D341Med (cell line): Measurements from ENCODE around the gene FLAD1.
"Not testable (repeated sequence)": the region's sequence is repeated elsewhere in the genome, so short reads cannot be mapped to it uniquely, and the experiment has no call there.

ENCODE experiments used
- DNase-seq: peaks from one replicate; pipeline ENCODE4 v3.0.0; 2012; ENCODE audit warnings: low spot score

FLAD1 gene

DNA sequence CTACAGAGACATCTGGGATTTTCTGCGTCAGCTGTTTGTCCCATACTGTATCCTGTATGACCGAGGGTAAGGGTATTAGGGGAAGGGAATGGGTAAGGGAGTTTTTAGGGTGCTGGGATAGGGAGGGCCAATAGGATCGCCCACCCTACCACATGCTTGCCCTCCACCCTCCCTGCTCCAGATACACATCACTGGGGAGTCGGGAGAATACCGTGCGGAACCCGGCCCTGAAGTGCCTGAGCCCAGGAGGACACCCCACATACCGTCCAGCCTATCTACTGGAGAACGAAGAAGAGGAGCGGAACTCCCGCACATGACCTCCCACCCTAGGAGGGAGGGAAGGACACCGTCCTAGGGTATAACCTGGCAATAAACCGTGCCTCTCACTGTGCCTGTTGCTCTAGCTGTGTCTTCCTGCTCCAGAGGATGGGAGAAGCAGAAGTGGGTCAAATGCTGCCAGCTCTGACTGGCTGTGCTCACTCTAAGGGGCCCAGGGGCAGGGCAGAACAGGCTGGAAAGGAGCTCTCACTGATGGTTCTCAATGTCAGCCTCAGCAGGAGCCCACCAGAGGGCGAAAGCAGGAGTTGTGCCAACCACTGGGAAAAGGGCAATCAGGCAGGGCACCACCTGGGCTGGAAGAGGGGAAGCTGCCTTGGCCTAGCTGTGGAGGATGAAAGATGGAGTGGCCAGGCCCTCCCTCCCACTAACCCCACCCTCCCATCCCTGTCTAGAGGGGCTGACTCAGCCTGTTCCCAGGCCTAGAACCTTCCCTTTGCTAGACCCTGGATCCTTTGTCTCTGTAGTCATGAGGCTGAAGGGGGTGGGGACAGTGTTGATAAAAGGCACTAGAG lies 9.8 kb downstream of the FLAD1 start:
- DNase-seq, result peak; percentile 67

DNA sequence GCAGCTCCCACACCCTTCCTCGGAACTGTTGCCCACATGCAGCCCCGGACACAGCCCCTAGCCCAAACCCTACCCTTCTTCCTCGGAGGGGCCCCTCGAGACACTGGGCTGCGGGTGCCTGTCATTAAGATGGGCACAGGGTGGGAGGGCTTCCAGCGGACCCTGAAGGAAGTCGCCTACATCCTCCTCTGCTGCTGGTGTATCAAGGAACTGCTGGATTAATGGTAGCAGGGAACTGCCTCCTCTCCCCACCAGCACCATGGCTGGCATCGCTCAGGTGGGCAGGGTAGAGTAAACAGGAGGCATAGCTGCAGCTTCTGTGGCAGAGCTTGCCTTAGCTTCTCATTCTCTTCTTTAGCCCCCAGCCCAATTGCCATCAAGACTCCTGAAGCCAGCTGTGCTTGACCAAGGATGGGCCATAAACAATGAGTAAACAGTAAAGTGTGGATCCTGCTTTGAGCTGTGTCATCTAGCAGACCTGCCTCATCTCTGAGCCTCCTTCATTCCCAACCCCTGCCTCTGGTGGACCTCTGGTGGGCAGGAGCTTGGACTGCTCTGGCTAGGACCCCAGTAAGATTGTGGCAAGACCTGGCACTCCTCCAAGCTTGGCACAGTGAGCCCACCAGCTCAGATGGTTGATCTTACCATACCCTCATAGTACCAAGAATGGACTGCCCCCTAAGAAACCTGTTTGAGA lies 10.6 kb downstream of the FLAD1 start, which contains the start of gene LENEP:
Gene LENEP, plus strand, starts transcription at position 15 of the 697 bp plus-strand sequence. Its CDS starts 22 bp downstream, at position 37.
- DNase-seq, result no peak

DNA sequence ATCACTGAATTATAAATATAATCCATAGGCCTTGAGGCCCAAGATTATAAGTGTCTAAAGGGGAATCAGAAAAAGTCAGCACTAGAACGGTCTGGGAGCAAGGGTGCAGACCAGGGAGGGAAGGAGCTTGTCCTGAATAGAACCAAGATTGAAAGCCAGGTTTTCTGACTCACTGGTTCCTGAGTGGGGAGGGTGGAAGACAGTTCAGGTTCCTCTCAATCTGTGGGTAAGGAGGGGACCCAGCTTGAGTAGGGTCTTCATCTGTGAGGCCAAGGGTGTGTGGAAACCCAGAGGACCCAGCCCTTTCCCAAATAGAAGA lies 11.1 kb downstream of the FLAD1 start:
- DNase-seq, result no peak

DNA sequence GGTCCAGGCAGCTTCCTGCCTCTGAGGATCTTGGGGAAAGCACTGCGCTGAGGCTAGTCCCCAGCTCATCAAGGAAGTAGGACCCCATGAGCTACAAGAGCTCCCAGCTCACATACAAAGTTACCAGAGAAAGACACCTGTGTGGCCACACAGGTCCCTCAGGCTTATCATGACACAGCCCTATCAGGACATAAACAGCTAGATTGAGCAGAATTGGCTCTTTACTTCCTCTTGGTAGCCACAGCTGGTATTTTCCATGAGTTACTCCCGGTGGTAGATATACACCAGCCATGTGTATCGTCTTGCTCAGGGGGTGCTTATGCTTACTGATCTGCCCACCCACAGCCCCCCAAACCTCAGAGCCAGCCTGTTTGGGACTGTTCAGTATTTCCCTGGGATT lies 11.4 kb downstream of the FLAD1 start:
- no peak for DNase-seq

DNA sequence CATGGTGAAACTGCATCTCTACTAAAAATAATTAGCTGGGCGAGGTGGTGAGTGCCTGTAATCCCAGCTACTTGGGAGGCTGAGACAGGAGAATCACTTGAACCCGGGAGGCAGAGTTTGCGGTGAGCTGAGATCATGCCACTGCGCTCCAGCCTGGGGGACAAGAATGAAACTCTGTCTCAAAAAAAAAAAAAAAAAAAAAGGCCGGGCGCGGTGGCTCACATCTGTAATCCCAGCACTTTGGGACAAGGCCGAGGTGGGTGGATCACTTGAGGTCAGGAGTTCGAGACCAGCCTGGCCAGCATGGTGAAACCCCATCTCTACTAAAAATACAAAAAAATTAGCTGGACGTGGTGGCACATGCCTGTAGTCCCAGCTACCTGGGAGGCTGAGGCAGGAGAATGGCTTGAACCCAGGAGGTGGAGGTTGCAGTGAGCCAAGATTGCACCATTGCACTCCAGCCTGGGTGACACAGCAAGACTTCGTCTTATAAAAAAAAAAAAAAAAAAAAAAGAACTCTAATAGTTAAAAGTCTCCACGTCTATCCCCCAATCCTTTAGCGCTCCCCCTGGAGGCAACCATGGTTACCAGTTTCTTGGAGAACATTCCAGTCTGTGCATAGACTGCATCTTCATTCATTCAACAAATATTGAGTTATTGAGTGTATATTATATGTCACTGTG lies 12.3 kb downstream of the FLAD1 start:
- DNase-seq, result not testable (repeated sequence)

DNA sequence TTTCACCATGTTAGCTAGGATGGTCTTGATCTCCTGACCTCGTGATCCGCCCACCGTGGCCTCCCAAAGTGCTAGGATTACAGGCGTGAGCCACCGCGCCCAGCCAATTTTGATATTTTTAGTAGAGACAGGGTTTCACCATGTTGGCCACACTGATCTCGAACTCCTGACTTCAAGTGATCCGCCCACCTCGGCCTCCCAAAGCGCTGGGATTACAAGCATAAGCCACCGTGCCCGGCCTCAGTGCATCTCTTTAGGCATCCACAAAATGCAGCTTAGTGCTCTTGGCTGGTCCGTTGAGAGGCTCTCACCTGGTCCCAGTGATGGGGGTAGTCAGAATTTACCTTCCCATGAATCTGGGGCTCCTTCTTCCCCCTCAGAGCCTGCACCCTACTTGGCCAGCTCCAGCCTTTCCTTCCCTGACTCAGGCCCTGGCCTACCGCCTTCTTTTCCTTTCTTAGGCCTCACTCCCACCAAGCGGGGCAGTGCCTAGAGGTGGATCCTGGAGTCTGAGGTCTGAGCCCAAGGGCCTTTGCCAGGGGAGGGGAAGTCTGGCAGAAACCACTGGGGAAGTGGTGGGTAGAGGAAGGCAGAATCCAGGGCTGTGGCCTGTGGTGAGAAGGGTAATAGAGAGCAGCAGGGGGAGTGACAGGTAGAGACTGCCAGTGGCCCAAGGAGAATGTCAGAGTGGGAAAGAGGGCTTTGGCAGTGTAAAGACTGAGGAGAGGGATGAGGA lies 14.0 kb downstream of the FLAD1 start:
- DNase-seq, result no peak

DNA sequence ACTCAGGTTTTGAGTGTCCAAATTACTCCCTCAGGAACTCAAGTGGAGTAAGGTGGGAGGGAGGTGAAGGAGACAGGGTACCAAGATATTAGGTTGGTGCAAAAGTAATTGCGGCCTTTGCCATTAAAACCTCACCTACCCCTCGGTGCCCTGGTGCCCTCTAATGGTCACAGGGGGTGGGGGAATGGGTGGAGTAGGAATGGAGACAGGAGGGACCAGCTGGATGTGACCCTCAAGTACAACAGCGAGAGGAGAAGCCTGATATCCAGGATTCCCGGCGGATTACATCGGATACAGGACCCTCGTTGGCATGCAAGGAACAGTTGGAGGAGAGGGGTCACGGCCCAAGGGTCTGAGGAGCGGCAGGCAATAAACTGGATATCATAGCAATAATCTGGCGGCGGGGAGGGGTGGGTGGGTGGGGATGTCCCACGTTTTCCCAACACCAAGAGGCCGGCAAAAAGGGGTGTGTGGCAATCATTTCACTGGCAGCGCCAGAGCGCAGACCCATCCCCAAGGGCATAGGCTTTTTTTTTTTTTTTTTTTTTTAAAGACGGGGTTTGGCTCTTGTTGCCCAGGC lies 15.1 kb downstream of the FLAD1 start:
- DNase-seq, result no peak

DNA sequence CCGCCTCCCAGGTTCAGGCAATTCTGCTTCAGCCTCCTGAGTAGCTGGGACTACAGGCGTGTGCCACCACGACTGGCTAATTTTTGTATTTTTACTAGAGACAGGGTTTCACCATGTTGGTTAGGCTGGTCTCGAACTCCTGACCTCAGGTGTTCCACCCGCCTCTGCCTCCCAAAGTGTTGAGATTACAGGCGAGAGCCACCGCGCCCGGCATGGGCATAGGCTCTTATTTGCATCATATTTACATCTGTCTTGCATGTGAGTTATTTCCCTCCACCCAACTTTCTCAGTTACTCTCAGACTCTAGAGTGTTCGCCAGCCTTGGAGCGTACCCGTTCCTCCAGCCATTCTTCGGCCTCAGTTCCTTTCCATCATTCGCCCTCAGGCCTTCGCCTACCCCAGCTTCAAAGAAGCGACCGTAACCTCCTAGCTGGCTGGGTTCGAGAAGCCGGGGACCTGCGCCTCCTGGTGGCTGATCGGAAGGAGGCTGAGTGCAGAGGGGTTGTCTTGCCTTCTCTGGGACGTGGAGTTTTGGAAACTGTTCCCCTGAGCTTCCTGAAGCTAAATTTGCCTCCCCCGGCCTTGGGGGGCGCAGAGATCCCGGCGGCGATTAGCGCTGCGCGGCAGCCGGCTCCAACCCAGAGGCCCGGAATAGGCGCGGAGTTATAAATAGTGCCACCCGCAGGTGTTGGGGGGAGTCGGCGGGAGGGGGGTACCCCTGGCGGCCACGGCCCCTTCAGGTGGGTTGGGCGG lies 15.8 kb downstream of the FLAD1 start:
- DNase-seq, result peak; percentile 85

DNA sequence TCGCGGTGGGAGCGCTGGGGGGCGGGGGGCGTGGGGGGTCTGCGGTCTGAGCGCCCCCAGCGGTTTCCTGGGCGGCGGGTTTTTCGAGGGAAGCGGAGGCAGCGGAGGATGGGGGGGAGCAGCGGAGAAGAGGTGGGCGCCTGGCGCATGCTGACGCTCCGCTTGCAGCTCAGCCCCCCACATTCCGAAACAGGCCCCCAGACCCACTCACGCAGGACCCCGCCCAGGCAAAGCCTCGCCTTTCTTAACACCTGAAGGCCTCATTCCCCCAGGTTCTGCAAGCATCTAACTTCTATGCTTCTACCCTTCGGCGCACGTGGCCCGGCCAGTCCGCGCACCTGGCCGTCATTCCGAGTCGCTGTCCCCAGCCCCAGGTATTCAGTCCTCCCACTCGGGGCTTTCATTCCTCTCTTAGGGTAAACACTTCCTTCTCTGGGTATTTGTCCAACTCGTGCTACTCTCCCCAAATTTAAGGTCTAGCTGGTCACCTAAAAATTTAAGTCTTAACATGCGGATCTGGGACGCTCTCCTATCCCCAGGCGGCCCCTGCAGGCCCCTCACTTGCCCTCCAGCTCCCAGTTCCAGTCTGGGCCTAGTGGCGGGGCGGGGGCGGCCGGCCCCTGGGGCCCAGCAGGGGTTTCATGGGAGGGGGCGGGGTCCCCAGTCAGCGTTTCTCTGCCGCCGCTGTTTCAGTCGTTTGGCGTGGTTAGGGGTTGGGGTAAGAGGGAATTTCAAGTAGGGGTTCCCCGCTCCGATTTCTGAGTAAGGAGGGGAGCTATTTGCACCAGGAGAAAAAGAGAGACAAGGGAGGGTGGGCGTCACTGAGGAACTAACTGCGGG lies 16.6 kb downstream of the FLAD1 start:
- DNase-seq, result no peak

DNA sequence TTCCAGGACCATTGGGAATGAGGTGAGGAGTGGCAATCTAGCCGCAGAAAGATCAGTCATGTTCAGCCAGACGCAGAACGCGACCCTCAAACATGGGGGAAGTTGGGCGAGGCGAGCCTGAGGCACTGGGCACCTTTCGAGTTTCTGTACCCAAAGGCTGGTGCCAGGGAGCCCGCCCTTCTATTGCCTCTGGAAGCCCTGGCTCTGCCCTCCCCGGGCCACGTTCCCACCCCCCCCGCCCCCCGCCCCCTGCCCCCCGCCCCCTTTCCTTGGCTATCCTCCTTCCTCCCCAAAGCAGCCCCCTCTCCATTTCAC lies 17.2 kb downstream of the FLAD1 start:
- DNase-seq, result no peak

DNA sequence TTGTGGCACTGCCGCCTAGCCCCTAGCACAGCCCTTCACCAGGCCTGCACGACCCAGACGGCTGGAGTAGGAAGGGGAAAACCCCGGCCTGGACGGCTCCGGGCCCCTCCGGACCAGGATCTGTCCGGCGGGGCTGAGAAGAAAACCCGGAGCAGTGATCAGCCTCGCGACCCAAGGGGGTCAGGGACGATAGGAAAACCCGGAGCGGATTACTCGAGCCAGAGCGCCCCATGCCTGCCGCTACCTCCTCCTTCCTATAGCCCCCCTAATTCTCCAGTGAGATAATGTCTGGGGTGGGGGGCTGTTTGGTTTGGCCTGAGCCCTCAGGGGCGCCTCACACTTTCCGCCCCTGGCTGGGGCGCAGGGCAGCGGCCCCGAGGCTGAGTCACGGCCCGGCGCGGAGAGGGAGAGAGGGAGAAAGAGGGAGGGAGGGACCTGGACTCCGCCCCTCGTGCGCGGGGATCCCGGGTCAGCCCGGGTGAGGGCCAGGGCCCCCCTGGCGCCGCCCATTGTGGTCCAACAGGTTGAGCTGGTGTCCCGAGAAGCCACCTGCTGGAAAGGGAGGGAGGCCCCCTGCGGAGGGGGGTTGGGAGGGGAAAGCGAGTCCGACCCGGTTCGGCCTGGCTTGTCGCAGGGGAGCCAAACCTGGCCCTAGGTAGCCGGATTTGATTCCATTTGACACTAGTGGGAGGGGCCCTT lies 17.7 kb downstream of the FLAD1 start:
- DNase-seq, result peak; percentile 91

DNA sequence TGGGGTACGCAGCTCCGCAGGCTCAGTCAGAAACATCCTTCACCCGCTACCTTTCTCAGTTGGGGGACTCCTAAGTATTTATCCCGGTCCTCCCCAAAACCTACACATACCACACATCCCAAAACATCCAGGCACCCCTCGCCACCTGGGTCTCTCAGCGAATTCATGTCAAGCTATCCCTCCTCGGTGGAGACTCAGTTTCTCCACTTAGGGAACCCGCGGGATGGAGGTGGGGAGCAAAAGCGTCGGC lies 18.2 kb downstream of the FLAD1 start:
- DNase-seq, result no peak

DNA sequence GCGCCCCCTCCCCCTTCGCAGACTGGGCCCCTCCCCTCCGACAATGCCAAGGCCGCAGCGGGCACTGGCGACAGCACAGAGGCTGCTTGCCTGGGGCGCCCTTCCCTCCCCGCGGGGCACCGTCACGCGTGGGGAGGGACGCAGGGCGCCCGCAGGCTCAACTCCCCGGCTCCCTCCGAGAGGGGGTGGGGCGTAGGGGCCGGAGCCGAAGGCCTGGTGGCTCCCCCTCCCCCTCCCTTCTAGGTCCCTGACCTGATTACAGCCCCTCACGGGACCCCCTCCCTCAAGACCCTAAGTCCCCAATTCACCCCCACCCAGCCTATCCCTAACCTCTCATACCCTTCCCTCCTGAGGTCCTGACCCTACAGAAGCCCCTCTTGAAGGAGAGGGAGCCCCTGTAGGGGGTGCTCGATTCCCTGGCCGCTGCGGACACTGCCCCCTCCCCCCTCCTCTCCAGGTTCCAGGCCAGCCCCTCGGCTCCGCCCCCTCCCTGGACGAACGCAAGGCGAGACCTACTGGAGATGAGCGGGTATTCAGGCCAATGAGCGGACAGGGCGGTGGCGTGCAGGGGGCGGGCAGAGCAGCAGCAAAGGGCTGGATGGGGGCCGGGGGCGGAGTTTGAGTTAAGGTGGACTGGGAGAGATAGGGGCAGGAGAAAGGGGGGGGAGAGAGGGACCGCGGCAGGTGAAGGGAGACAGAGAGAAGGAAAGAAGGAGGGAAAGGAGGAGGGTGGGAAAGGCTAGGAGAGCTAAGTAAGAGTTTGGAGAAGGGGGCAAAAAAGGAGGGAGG lies 18.7 kb downstream of the FLAD1 start:
- DNase-seq, result peak; percentile 99

DNA sequence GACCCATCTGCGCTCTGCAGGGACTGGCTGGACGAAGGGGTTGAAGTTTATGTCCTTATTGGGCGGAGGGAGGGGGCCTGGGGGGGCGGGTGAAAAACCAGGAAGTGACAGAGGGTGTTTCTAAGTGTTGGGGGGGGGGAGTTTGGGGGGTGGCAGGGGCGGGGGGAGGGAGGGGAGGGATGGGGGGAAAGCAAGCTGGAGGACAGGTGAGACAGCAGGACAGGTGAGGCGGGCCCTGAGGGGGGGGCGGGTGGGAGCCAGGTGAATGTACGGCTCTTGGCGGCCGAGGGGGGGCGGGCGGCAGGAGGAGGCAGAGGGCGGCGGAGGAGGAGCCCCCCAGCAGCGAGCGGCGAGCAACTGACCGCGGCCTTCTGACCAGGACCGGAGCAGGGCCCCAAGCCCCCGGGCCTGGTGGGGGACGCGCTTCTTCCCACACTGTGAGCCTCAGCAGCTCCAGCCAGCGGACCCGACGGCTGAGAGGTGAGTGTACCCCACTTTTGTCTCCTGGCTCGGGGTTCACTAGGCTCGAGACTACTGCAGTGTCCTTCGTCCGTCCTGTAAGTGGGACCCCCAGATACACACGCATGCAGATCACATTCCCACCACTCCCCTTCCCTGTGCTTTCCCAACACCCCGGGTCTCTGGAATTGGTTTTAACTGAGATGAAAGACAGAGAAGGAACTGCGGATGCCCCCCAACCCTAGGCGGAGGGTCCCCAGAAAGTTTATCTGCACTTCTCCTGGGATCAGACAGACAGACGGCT lies 19.5 kb downstream of the FLAD1 start, which contains the start of gene ZBTB7B:
Gene ZBTB7B, plus strand, starts transcription at position 339 of the 763 bp plus-strand sequence. CDS start 11,859 bp downstream, outside the sequence.
- DNase-seq, result no peak

DNA sequence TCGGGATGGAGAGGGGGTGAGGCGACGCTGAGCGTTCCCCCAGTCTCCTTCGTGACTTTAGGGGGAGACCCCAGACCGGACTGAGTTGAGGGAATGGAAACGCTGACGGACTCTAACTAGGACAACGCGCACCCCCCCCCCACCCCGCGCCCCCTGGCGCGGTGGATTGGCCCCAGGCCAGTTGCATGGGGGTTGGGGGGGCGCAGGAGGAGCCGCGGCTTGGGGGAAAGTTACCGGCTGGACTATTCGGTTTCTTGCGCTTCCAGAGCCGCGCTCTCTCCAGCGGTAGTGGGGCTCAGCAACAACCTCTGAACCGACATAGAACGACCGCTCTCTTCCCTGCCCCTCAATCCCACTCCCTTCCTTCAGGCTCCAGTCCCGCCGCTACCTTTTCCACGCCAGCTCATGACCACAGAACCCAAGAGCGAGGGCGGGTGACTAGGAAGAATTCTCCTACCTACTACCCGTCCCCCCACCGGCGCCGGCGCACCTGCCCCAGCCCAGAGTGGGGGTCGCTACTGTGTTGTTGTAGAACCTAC lies 20.2 kb downstream of the FLAD1 start:
- peak; percentile 56 for DNase-seq

DNA sequence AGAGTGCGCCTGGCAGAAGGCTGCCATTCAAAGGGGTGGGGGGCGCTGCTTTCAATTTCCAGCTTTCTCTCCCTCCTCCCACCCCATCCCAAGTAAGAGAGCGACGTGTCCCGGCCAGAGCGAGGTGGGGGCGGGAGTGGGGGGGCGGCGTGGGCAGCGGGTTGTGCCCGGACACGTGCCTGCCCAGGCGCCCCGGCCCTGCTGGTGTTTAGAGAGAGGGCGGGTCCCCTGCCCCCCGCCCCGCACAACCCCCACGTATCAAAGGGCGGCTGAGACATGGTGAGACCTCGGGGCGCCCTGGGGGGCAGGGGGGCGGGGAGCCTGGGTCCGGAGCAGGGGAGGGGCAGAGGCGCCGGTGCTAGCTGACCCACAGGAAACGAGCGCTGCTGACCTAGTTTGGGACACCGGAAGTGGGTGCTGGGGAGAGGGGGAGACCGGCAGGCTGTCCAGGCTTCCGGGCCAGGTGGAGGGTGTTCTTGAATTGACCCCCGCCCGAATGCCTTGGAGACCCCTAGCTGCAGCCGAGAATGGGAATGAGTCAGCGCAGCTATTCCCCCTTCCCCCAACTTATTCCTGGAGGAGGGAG lies 20.7 kb downstream of the FLAD1 start:
- DNase-seq, result no peak

DNA sequence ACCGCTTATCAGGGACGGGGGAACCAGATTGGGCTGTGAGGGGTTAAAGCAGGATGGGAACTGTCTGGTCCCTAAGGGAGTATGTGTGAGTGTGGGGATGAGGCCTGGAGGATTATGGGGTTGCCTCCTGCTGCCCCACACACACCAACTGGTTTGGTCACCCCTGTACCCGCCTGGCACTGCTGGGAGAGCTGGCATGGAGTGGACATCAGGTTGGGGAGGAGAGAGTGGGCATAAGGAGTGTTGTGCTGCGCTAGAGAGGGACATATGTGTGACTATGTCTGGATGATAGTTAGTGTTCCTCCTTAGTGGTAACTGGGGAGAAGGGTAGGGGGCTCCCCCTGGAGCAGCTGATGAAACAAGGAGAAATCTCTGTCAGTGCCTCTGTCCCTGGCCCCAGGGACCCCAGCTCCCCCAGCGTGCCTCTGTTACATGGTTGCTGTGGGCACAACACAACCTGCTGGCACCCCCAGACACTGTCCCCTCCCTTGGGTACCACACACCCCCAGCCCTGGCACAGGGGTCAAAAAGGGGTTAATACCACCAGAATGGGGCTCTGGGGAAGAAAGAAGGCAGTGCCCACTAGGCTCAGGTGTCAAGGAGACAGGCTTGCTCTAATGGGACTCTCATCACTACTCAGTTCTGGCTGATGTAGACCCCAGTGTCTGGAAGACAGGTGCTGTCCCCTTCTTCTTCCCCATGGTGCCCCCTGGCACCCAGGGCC lies 21.4 kb downstream of the FLAD1 start:
- DNase-seq, result no peak
